Uterus (tissue), 4 donors: ENCODE data around the gene IL1RAPL2. TPM values are rescaled to one million over a fixed set of nuclear protein-coding genes. Genes with fewer than 3 reads are reported as not detected.

ENCODE experiments used
- DNase-seq, 2 donors: peaks; one replicate each; pipeline ENCODE4 v3.0.0-alpha.2; 2019 to 2020
- H3K27ac ChIP-seq, 2 donors: fragments of 200-600 bp; sonication (generic); 1 replicate in 1 of 2; 2 replicates in 1 of 2; pipeline ENCODE4 v1.5.1; 2016 to 2018
- H3K27me3 ChIP-seq, 2 donors: fragments of 200-600 bp; sonication (generic); one replicate each; pipeline ENCODE4 v1.5.1; 2018 to 2019; ENCODE audit warnings: control low read depth in 1 of 2
- H3K36me3 ChIP-seq, 2 donors: fragments of 200-600 bp; sonication (generic); one replicate each; pipeline ENCODE4 v1.5.1; 2019; ENCODE audit warnings: control low read depth in 1 of 2
- H3K4me1 ChIP-seq, 2 donors: fragments of 200-600 bp; sonication (generic); one replicate each; pipeline ENCODE4 v1.5.1; 2018 to 2019; ENCODE audit warnings: control low read depth in 1 of 2
- H3K4me3 ChIP-seq, 2 donors: fragments of 200-600 bp; sonication (generic); 1 replicate in 1 of 2; 2 replicates in 1 of 2; pipeline ENCODE4 v1.5.1; 2018 to 2019; ENCODE audit warnings: mild to moderate bottlenecking in 1 of 2
- H3K9me3 ChIP-seq, 2 donors: fragments of 200-600 bp; sonication (generic); one replicate each; pipeline ENCODE4 v1.5.1; 2019; ENCODE audit warnings: control low read depth in 1 of 2
- CTCF ChIP-seq, 4 experiments: fragments of 200-600 bp in 2 of 4; fragments of 450-650 bp in 2 of 4; sonication (generic) in 2 of 4; IDR thresholded peaks; one replicate each; pipeline ENCODE4 v1.5.1; 2016 to 2019; ENCODE audit warnings: antibody characterized with exemption in 4 of 4, mild to moderate bottlenecking in 2 of 4, moderate library complexity in 1 of 4
- POLR2A ChIP-seq, 2 donors: fragments of 450-650 bp; IDR thresholded peaks; one replicate each; pipeline ENCODE4 v1.6.1; 2016; ENCODE audit warnings: antibody characterized with exemption in 2 of 2, mild to moderate bottlenecking in 1 of 2, moderate library complexity in 1 of 2
- intact Hi-C: fragments of 100-400 bp; cut with DNase I; formaldehyde crosslinking; loops from one replicate; pipeline ENCODE4 v1.15.1; 2023; ENCODE audit warnings: low total_unique reads
- total RNA-seq, 4 donors: library from RNA; depleted of rRNA in 3 of 4; stranded (reverse); fragments of >200 nt in 3 of 4; gene quantifications; one replicate each; pipeline versions ENCODE4 v1.1.0 to v1.2.4, GENCODE V29; 2014 to 2023
- donor health status: DM: yes; HTN: yes; CAD: no.

The IL1RAPL2 gene
- total RNA-seq, 4 donors from 2014 or later = 2.1 TPM; not detected in 3

GRCh38 chrX:105725228-105725627 is 1159.2 kb downstream of the IL1RAPL2 start:
- Histone ChIP-seq H3K4me1 (no peaks in the 10 kb centered on the region), H3K27me3 (no peaks in the 10 kb centered on the region), H3K36me3 (no peaks in the 10 kb centered on the region), H3K9me3 (no peaks in the 10 kb centered on the region), H3K4me3 (no peak overlapping the region), H3K27ac (no peak overlapping the region)
- intact Hi-C loops = no loop called here
- no peak for DNase-seq
- TF ChIP-seq POLR2A (IDR thresholded peaks at IDR 0.05) (no peak), CTCF (IDR thresholded peaks at IDR 0.05) (no peak)

- Histone ChIP-seq H3K9me3 (no peaks in the 10 kb centered on the region), H3K4me3 (no peak overlapping the region), H3K36me3 (no peaks in the 10 kb centered on the region), H3K27ac (no peak overlapping the region), H3K27me3 (peaks cover 0 to 3% of the 10 kb centered on the region in 2 donors), H3K4me1 (no peaks in the 10 kb centered on the region)
- intact Hi-C loops = no loop called here
- no peak for DNase-seq
- TF ChIP-seq CTCF (IDR thresholded peaks at IDR 0.05) (no peak), POLR2A (IDR thresholded peaks at IDR 0.05) (no peak)
These were observed 1172.2 kb downstream of the IL1RAPL2 start for GRCh38 chrX:105738162-105738561.

- Histone ChIP-seq H3K27me3 (no peaks in the 10 kb centered on the region), H3K36me3 (no peaks in the 10 kb centered on the region), H3K27ac (no peak overlapping the region), H3K9me3 (no peaks in the 10 kb centered on the region), H3K4me3 (no peak overlapping the region), H3K4me1 (no peaks in the 10 kb centered on the region)
- DNase-seq = no peak
- intact Hi-C loops = no loop called here
- no peak for TF ChIP-seq CTCF (IDR thresholded peaks at IDR 0.05)
- no peak for TF ChIP-seq POLR2A (IDR thresholded peaks at IDR 0.05)
These were observed 1178.3 kb downstream of the IL1RAPL2 start for GRCh38 chrX:105744291-105744690.

- intact Hi-C loops = no loop called here
- Histone ChIP-seq H3K36me3 (no peaks in the 10 kb centered on the region), H3K27ac (no peak overlapping the region), H3K9me3 (no peaks in the 10 kb centered on the region), H3K4me3 (no peak overlapping the region), H3K4me1 (no peaks in the 10 kb centered on the region), H3K27me3 (no peaks in the 10 kb centered on the region)
- no peak for DNase-seq
- TF ChIP-seq POLR2A (IDR thresholded peaks at IDR 0.05) = no peak
- no peak for TF ChIP-seq CTCF (IDR thresholded peaks at IDR 0.05)
These were observed 1178.9 kb downstream of the IL1RAPL2 start for GRCh38 chrX:105744946-105745345.

- H3K4me3 ChIP-seq = no peak overlapping the region
- H3K9me3 ChIP-seq = no peaks in the 10 kb centered on the region
- H3K4me1 ChIP-seq = no peaks in the 10 kb centered on the region
- H3K27ac ChIP-seq = no peak overlapping the region
- no peaks in the 10 kb centered on the region for H3K27me3 ChIP-seq
- no peak for TF ChIP-seq POLR2A (IDR thresholded peaks at IDR 0.05)
- no peak for DNase-seq
- no peaks in the 10 kb centered on the region for H3K36me3 ChIP-seq
- intact Hi-C loops = no loop called here
These were observed 1179.9 kb downstream of the IL1RAPL2 start for GRCh38 chrX:105745863-105746262.

- Histone ChIP-seq H3K27ac (no peak overlapping the region), H3K4me1 (no peaks in the 10 kb centered on the region), H3K9me3 (no peaks in the 10 kb centered on the region), H3K4me3 (no peak overlapping the region), H3K36me3 (no peaks in the 10 kb centered on the region), H3K27me3 (peaks cover 0 to 9% of the 10 kb centered on the region in 2 donors)
- DNase-seq = no peak
- intact Hi-C loops = no loop called here
- TF ChIP-seq CTCF (IDR thresholded peaks at IDR 0.05) = no peak
- no peak for TF ChIP-seq POLR2A (IDR thresholded peaks at IDR 0.05)
These were observed 1186.4 kb downstream of the IL1RAPL2 start for GRCh38 chrX:105752338-105752956.
